HG03039 (cell line): ENCODE measurements around the gene PTPN7.
"Not testable (repeated sequence)": the region's sequence is repeated elsewhere in the genome, so short reads cannot be mapped to it uniquely, and the experiment has no call there.

ENCODE experiments used
- ATAC-seq: cut with Tn5 transposase; IDR thresholded peaks from one replicate; pipeline ENCODE4 v1.9.1; 2021; ENCODE audit warnings: mild to moderate bottlenecking, moderate library complexity; ENCODE audit not compliant: unreplicated experiment

PTPN7 gene

GRCh38 chr1:202111589-202111988 lies 48.8 kb downstream of the PTPN7 start:
- ATAC-seq, result not testable (repeated sequence)

DNA sequence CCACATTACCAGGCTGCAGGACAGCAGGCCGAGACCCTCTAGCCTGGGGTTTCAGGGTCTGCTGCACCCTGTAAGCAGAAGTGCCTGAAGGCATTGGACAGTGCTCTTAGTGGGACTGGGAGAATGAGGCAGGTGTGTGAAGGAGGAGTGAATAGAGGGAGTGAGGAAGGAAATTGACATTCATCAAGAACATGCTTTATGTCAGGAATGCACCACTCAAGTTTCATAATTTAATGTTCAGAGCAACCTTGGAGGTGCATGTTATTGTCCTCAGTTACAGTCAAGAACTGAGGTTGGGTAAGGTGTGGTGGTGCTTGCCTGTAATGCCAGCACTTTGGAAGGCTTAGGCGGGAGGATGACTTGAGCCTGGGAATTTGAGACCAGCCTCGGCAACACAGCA lies 49.4 kb downstream of the PTPN7 start:
- no peak for ATAC-seq

GRCh38 chr1:202107801-202108731 lies 52.3 kb downstream of the PTPN7 start:
- no peak for ATAC-seq

- ATAC-seq, result no peak
These were observed 53.1 kb downstream of the PTPN7 start for GRCh38 chr1:202107321-202107761.

GRCh38 chr1:202106340-202107254 lies 53.8 kb downstream of the PTPN7 start:
- ATAC-seq, result no peak

- ATAC-seq, result no peak
These were observed 54.6 kb downstream of the PTPN7 start for GRCh38 chr1:202105571-202106339.

GRCh38 chr1:202104073-202104472 lies 56.3 kb downstream of the PTPN7 start:
- no peak for ATAC-seq

DNA sequence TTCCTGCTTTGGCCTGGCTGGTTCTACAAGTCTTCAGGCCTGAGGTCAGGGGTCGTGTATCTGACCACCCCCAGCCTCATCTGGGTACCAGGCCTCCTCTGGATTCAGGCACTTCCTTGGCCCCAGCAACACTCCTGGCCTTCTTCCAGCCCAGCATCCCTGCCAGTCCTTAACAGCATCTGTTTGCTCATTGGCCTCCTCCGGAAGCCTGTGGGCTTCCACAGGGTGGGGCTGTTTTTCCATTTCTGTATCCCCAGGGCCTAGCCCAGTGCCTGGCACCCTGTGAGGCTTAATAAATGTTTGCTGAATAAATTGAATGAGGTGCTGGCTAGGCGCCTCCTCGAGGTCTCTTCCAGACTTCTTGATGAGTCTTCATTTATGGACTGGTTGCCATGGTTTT lies 59.2 kb downstream of the PTPN7 start:
- no peak for ATAC-seq
